Head of caudate nucleus (tissue), 42 donors: Measurements from ENCODE around the gene TPSD1.
"Not testable (repeated sequence)": the region's sequence is repeated elsewhere in the genome, so short reads cannot be mapped to it uniquely, and the experiment has no call there.

Experiments
- DNase-seq, 42 donors: peaks; one replicate each; pipeline versions ENCODE4 v3.0.0 to v3.0.0-alpha.2; 2020 to 2021; ENCODE audit warnings: mixed read lengths in 7 of 42
- intact Hi-C: fragments of 100-400 bp; cut with DNase I; formaldehyde crosslinking; loops from one replicate; pipeline ENCODE4 v1.15.0; 2022

TPSD1 gene

GRCh38 chr16:1255276-1256122 is at the start of gene TPSD1:
TPSD1 (plus strand) TSS chr16:1256069; CDS start chr16:1256281, 212 bp downstream.
- intact Hi-C loops, DNase-seq: not testable (repeated sequence)

- intact Hi-C loops: no loop called here
Measured at GRCh38 chr16:1206326-1206725, 49.5 kb upstream of the TPSD1 start.

GRCh38 chr16:1206786-1207185 is 49.1 kb upstream of the TPSD1 start:
- no peak for DNase-seq
- intact Hi-C loops: no loop called here

More at GRCh38 chr16:1206326-1206725, 49.5 kb upstream of the TPSD1 start:
- DNase-seq: no peak

GRCh38 chr16:1208239-1208830 is 47.5 kb upstream of the TPSD1 start:
- intact Hi-C loops: no loop called here
- no peak for DNase-seq

GRCh38 chr16:1209081-1209480 is 46.8 kb upstream of the TPSD1 start:
- no peak for DNase-seq
- intact Hi-C loops: no loop called here

GRCh38 chr16:1210461-1210860 is 45.4 kb upstream of the TPSD1 start:
- DNase-seq: no peak
- intact Hi-C loops: no loop called here

- peak in 39 of 42 donors; percentile 23 to 83 (median 61) for DNase-seq
- intact Hi-C loops: no loop called here
Measured at GRCh38 chr16:1211451-1212268, 44.2 kb upstream of the TPSD1 start.

- DNase-seq: no peak
- intact Hi-C loops: no loop called here
Measured at GRCh38 chr16:1212616-1213194, 43.2 kb upstream of the TPSD1 start.

GRCh38 chr16:1213231-1213630 is 42.6 kb upstream of the TPSD1 start:
- intact Hi-C loops: no loop called here
- DNase-seq: no peak

- DNase-seq: no peak
- intact Hi-C loops: no loop called here
Measured at GRCh38 chr16:1213796-1214372, 42.0 kb upstream of the TPSD1 start.

GRCh38 chr16:1214719-1215118 is 41.1 kb upstream of the TPSD1 start:
- intact Hi-C loops: no loop called here
- no peak for DNase-seq

- intact Hi-C loops: no loop called here
- DNase-seq: no peak
Measured at GRCh38 chr16:1215574-1216295, 40.1 kb upstream of the TPSD1 start.

- DNase-seq: no peak
- intact Hi-C loops: no loop called here
Measured at GRCh38 chr16:1216296-1216619, 39.6 kb upstream of the TPSD1 start.

- peak in 13 of 42 donors; percentile 29 to 72 (median 49) for DNase-seq
- intact Hi-C loops: no loop called here
Measured at GRCh38 chr16:1216681-1217400, 39.0 kb upstream of the TPSD1 start.

- intact Hi-C loops: no loop called here
- no peak for DNase-seq
Measured at GRCh38 chr16:1217526-1217925, 38.3 kb upstream of the TPSD1 start.

- no peak for DNase-seq
- intact Hi-C loops: no loop called here
Measured at GRCh38 chr16:1218061-1218929, 37.6 kb upstream of the TPSD1 start.
